ENCODE results near the gene LPCAT2.

GRCh38 chr16:55467898-55468297 is 41.0 kb upstream of the LPCAT2 start:
- TF ChIP-seq POLR2AphosphoS5 (IDR thresholded peaks at IDR 0.05; ENCODE audit: insufficient read depth, low read depth, low read length) (no peak), MAX (IDR thresholded peaks at IDR 0.05; ENCODE audit: insufficient read depth, insufficient read length) (no peak), CTCF (IDR thresholded peaks at IDR 0.05; ENCODE audit: extremely low read depth in 1 of 2, insufficient read depth in 1 of 2, low read depth in 1 of 2, low read length in 2 of 2) (no peak), EZH2 (IDR thresholded peaks at IDR 0.05; ENCODE audit: borderline replicate concordance, low read depth, low read length, severe bottlenecking) (no peak), POLR2A (IDR thresholded peaks at IDR 0.05; ENCODE audit: low read depth, low read length) (no peak), JUN (IDR thresholded peaks at IDR 0.05; ENCODE audit: borderline replicate concordance, insufficient read depth, insufficient read length, low read depth) (no peak), GATA2 (IDR thresholded peaks at IDR 0.05; ENCODE audit: insufficient read depth, insufficient read length, low read depth, low read length) (no peak), FOS (IDR thresholded peaks at IDR 0.05; ENCODE audit: borderline replicate concordance, insufficient read depth, low read length) (no peak), MYC (IDR thresholded peaks at IDR 0.05; ENCODE audit: low read depth, low read length) (no peak)
